BLaER1 (cell line): ENCODE measurements around the gene FREY1.
"Not testable (repeated sequence)": the region's sequence is repeated elsewhere in the genome, so short reads cannot be mapped to it uniquely, and the experiment has no call there.

ENCODE experiments used
- H3K27ac ChIP-seq: shearing (Covaris generic); formaldehyde crosslinking; 2 replicates; pipeline ENCODE4 v1.8.1; 2022
- H3K27me3 ChIP-seq: shearing (Covaris generic); formaldehyde crosslinking; 2 replicates; pipeline ENCODE4 v1.8.1; 2022
- H3K36me3 ChIP-seq: shearing (Covaris generic); formaldehyde crosslinking; 2 replicates; pipeline ENCODE4 v1.8.1; 2022
- H3K4me1 ChIP-seq: shearing (Covaris generic); formaldehyde crosslinking; 2 replicates; pipeline ENCODE4 v1.8.1; 2022
- H3K4me2 ChIP-seq: shearing (Covaris generic); formaldehyde crosslinking; 2 replicates; pipeline ENCODE4 v1.8.1; 2022
- H3K4me3 ChIP-seq: shearing (Covaris generic); formaldehyde crosslinking; 2 replicates; pipeline ENCODE4 v1.8.1; 2022
- H3K9ac ChIP-seq: shearing (Covaris generic); formaldehyde crosslinking; 2 replicates; pipeline ENCODE4 v1.8.1; 2022
- H3K9me3 ChIP-seq: shearing (Covaris generic); formaldehyde crosslinking; 2 replicates; pipeline ENCODE4 v1.8.1; 2022
- H4K20me1 ChIP-seq: shearing (Covaris generic); formaldehyde crosslinking; 2 replicates; pipeline ENCODE4 v1.8.1; 2022
- Cebpa-rat ChIP-seq: shearing (Covaris generic); IDR thresholded peaks from 2 replicates; pipeline ENCODE4 v1.8.1; 2022

Gene FREY1

GRCh38 chr11:45917623-45918330 is 10.7 kb upstream of the FREY1 start, which contains the start of gene PEX16:
Gene PEX16, minus strand, starts transcription at chr11:45917877. Its CDS starts 66 bp downstream, at chr11:45917811.
- Histone ChIP-seq H3K4me3 (peak within 1 kb of the TSS; percentile 91), H3K4me2 (peak within 1 kb of the TSS; percentile 98), H3K27me3 (peaks cover 30% of the 10 kb centered on the region), H4K20me1 (peaks cover 47% of the 10 kb centered on the region), H3K9me3 (no peaks in the 10 kb centered on the region), H3K4me1 (peaks cover 55% of the 10 kb centered on the region), H3K9ac (peak within 1 kb of the TSS; percentile 94), H3K36me3 (peaks cover 37% of the 10 kb centered on the region), H3K27ac (peak within 1 kb of the TSS; percentile 94)
- peak; percentile 99 for TF ChIP-seq Cebpa-rat

- Histone ChIP-seq H3K36me3 (peaks cover 43% of the 10 kb centered on the region), H3K4me1 (peaks cover 50% of the 10 kb centered on the region)
Measured at GRCh38 chr11:45917286-45917622, 10.2 kb upstream of the FREY1 start.

GRCh38 chr11:45915446-45915845 is 8.4 kb upstream of the FREY1 start:
- no peak for TF ChIP-seq Cebpa-rat
- Histone ChIP-seq H3K9ac (no peak overlapping the region), H3K9me3 (no peaks in the 10 kb centered on the region), H3K27ac (no peak overlapping the region), H3K27me3 (peaks cover 6% of the 10 kb centered on the region; the same call in 1 of the 2 replicates), H3K4me3 (no peak overlapping the region), H3K36me3 (peaks cover 61% of the 10 kb centered on the region), H4K20me1 (peaks cover 53% of the 10 kb centered on the region), H3K4me2 (no peak overlapping the region), H3K4me1 (peaks cover 32% of the 10 kb centered on the region)

More at GRCh38 chr11:45917286-45917622, 10.2 kb upstream of the FREY1 start:
- Histone ChIP-seq H3K4me3 (peak overlapping the region; percentile 91), H3K9ac (peak overlapping the region; percentile 94), H3K4me2 (peak overlapping the region; percentile 98), H3K27me3 (peaks cover 24% of the 10 kb centered on the region), H4K20me1 (peaks cover 48% of the 10 kb centered on the region), H3K27ac (peak overlapping the region; percentile 94), H3K9me3 (no peaks in the 10 kb centered on the region)
- TF ChIP-seq Cebpa-rat, result no peak

- Histone ChIP-seq H3K36me3 (peaks cover 74% of the 10 kb centered on the region), H3K4me1 (peaks cover 18% of the 10 kb centered on the region), H3K27me3 (no peaks in the 10 kb centered on the region), H3K9me3 (no peaks in the 10 kb centered on the region), H3K4me3 (no peak overlapping the region), H3K4me2 (no peak overlapping the region), H3K27ac (no peak overlapping the region), H3K9ac (no peak overlapping the region), H4K20me1 (peaks cover 66% of the 10 kb centered on the region)
- no peak for TF ChIP-seq Cebpa-rat
Measured at GRCh38 chr11:45913942-45914635, 7.0 kb upstream of the FREY1 start.

- peaks cover 13% of the 10 kb centered on the region for H3K4me1 ChIP-seq
- no peak overlapping the region for H3K4me2 ChIP-seq
- H4K20me1 ChIP-seq, result peaks cover 70% of the 10 kb centered on the region
- peaks cover 80% of the 10 kb centered on the region for H3K36me3 ChIP-seq
- H3K9ac ChIP-seq, result no peak overlapping the region
- no peaks in the 10 kb centered on the region for H3K9me3 ChIP-seq
- no peak overlapping the region for H3K27ac ChIP-seq
- H3K4me3 ChIP-seq, result no peak overlapping the region
- no peak for TF ChIP-seq Cebpa-rat
- H3K27me3 ChIP-seq, result no peaks in the 10 kb centered on the region
Measured at GRCh38 chr11:45913514-45913913, 6.4 kb upstream of the FREY1 start.

GRCh38 chr11:45910623-45911022 is 3.6 kb upstream of the FREY1 start:
- Histone ChIP-seq H3K4me2 (no peak overlapping the region), H3K4me3 (no peak overlapping the region), H3K27ac (no peak overlapping the region), H4K20me1 (peaks cover 56% of the 10 kb centered on the region), H3K9me3 (no peaks in the 10 kb centered on the region), H3K36me3 (peaks cover 71% of the 10 kb centered on the region), H3K9ac (no peak overlapping the region), H3K4me1 (no peaks in the 10 kb centered on the region), H3K27me3 (no peaks in the 10 kb centered on the region)
- TF ChIP-seq Cebpa-rat, result no peak

GRCh38 chr11:45909594-45910475 is 2.8 kb upstream of the FREY1 start:
- TF ChIP-seq Cebpa-rat, result no peak
- Histone ChIP-seq H3K36me3 (peaks cover 63% of the 10 kb centered on the region), H3K4me1 (no peaks in the 10 kb centered on the region), H3K4me2 (no peak overlapping the region), H3K27me3 (no peaks in the 10 kb centered on the region), H3K27ac (no peak overlapping the region), H3K9ac (no peak overlapping the region), H3K4me3 (no peak overlapping the region), H4K20me1 (peaks cover 49% of the 10 kb centered on the region), H3K9me3 (no peaks in the 10 kb centered on the region)

- no peak overlapping the region for H3K4me3 ChIP-seq
- TF ChIP-seq Cebpa-rat, result no peak
- peaks cover 44% of the 10 kb centered on the region for H3K36me3 ChIP-seq
- peaks cover 5% of the 10 kb centered on the region; the same call in 1 of the 2 replicates for H3K4me1 ChIP-seq
- no peak overlapping the region for H3K4me2 ChIP-seq
- H3K27ac ChIP-seq, result no peak overlapping the region
- H3K9me3 ChIP-seq, result no peaks in the 10 kb centered on the region
- no peak overlapping the region for H3K9ac ChIP-seq
- H4K20me1 ChIP-seq, result peaks cover 31% of the 10 kb centered on the region
- H3K27me3 ChIP-seq, result no peaks in the 10 kb centered on the region
Measured at GRCh38 chr11:45907911-45908370, 870 bp upstream of the FREY1 start.

- no peaks in the 10 kb centered on the region for H3K9me3 ChIP-seq
- peaks cover 26% of the 10 kb centered on the region for H3K36me3 ChIP-seq
- no peak overlapping the region for H3K4me3 ChIP-seq
- H4K20me1 ChIP-seq, result peaks cover 39% of the 10 kb centered on the region
- TF ChIP-seq Cebpa-rat, result no peak
- H3K4me2 ChIP-seq, result no peak overlapping the region
- peaks cover 4% of the 10 kb centered on the region for H3K27me3 ChIP-seq
- no peak overlapping the region for H3K27ac ChIP-seq
- H3K4me1 ChIP-seq, result peaks cover 5% of the 10 kb centered on the region; the same call in 1 of the 2 replicates
- no peak overlapping the region for H3K9ac ChIP-seq
Measured at GRCh38 chr11:45906096-45906682, 882 bp downstream of the FREY1 start.

- H3K4me1 ChIP-seq, H3K4me3 ChIP-seq, H3K4me2 ChIP-seq, H3K9me3 ChIP-seq, H3K27ac ChIP-seq, H3K9ac ChIP-seq: not testable (repeated sequence)
- peaks cover 41% of the 10 kb centered on the region for H4K20me1 ChIP-seq
- H3K27me3 ChIP-seq, result peaks cover 10% of the 10 kb centered on the region
- peaks cover 20% of the 10 kb centered on the region for H3K36me3 ChIP-seq
Measured at GRCh38 chr11:45905576-45905975, 1.5 kb downstream of the FREY1 start.
